PC-9 (cell line): ENCODE measurements around the gene IDH2. TPM values are rescaled to one million over a fixed set of nuclear protein-coding genes. Genes with fewer than 3 reads are reported as not detected.

Experiments
- BruUV-seq: library from RNA; stranded (reverse); fragments of 400-500 nt; replicated peaks from 2 replicates; lab custom pipeline; 2021; lab: Mats Ljungman, UMichigan
- CTCF ChIA-PET: fragments of 300-600 bp; sonication (Branson Sonifier 250); formaldehyde crosslinking; loops from one replicate; lab custom pipeline; 2022; ENCODE audit warnings: antibody characterized with exemption; lab: Charles Lee
- POLR2A ChIA-PET: fragments of 300-600 bp; sonication (Branson Sonifier 250); formaldehyde crosslinking; loops from one replicate; lab custom pipeline; 2022; ENCODE audit warnings: antibody characterized with exemption; ENCODE audit not compliant: unreplicated experiment; lab: Charles Lee
- DNase-seq, 2 experiments: peaks; one replicate each; pipeline versions ENCODE4 v3.0.0 to v3.0.0-alpha.2; 2015 to 2022; ENCODE audit warnings: mixed read lengths in 1 of 2
- H2AFZ ChIP-seq: fragments of 200-600 bp; sonication (generic); 2 replicates; pipeline ENCODE4 v1.8.1; 2017; ENCODE audit warnings: antibody characterized with exemption
- H3F3A ChIP-seq: fragments of 200-600 bp; sonication (generic); 2 replicates; pipeline ENCODE4 v1.8.1; 2017; ENCODE audit warnings: antibody characterized with exemption, mild to moderate bottlenecking, low read depth; ENCODE audit not compliant: insufficient read depth
- H3K27ac ChIP-seq: fragments of 200-600 bp; sonication (generic); 2 replicates; pipeline ENCODE4 v1.6.1; 2016; ENCODE audit warnings: mixed run types
- H3K27me3 ChIP-seq: fragments of 200-600 bp; sonication (generic); 2 replicates; pipeline ENCODE4 v1.6.1; 2016; ENCODE audit warnings: low read depth, mixed run types; ENCODE audit not compliant: insufficient read depth
- H3K36me3 ChIP-seq: fragments of 200-600 bp; sonication (generic); 2 replicates; pipeline ENCODE4 v1.6.1; 2016; ENCODE audit warnings: low read depth, mixed run types
- H3K4me1 ChIP-seq: fragments of 200-600 bp; sonication (generic); replicated peaks from 2 replicates; pipeline ENCODE4 v1.6.1; 2016; ENCODE audit warnings: mixed run types; ENCODE audit not compliant: insufficient read depth
- H3K4me2 ChIP-seq: fragments of 200-600 bp; sonication (generic); 2 replicates; pipeline ENCODE4 v1.6.1; 2017; ENCODE audit warnings: mixed run types
- H3K4me3 ChIP-seq: fragments of 200-600 bp; sonication (generic); 2 replicates; pipeline ENCODE4 v1.6.1; 2016; ENCODE audit warnings: mixed run types
- H3K79me2 ChIP-seq: fragments of 200-600 bp; sonication (generic); 2 replicates; pipeline ENCODE4 v1.6.1; 2017; ENCODE audit warnings: low read depth, mixed run types
- H3K9me2 ChIP-seq: fragments of 200-600 bp; sonication (generic); 2 replicates; pipeline ENCODE4 v1.8.1; 2017; ENCODE audit warnings: mild to moderate bottlenecking; ENCODE audit not compliant: insufficient read depth
- H3K9me3 ChIP-seq: fragments of 200-600 bp; sonication (generic); 2 replicates; pipeline ENCODE4 v1.8.1; 2016; ENCODE audit warnings: low read depth; ENCODE audit not compliant: insufficient read depth
- H4K20me1 ChIP-seq: fragments of 200-600 bp; sonication (generic); 2 replicates; pipeline ENCODE4 v1.8.1; 2017; ENCODE audit not compliant: insufficient read depth
- EZH2 ChIP-seq: fragments of 200-600 bp; sonication (generic); IDR thresholded peaks from 2 replicates; pipeline ENCODE4 v1.8.0; 2017; ENCODE audit warnings: antibody characterized with exemption, low read depth
- intact Hi-C: fragments of 100-400 bp; cut with micrococcal nuclease; formaldehyde crosslinking; loops from one replicate; pipeline ENCODE4 v1.10.0; 2022; ENCODE audit not compliant: unreplicated experiment
- total RNA-seq: library from RNA; stranded (reverse); gene quantifications from 2 replicates; pipeline ENCODE4 v1.2.3, GENCODE V29; 2021
- TF ChIP-seq, protein P1 (sequence below): fragments of 200-600 bp; sonication (generic); conservative IDR thresholded peaks from 2 replicates; pipeline ENCODE4 v1.6.1; 2017; ENCODE audit warnings: mixed run types, antibody characterized with exemption, mild to moderate bottlenecking, moderate library complexity

The IDH2 gene
- total RNA-seq, 1 experiment from 2014 or later: 96.7 TPM

DNA sequence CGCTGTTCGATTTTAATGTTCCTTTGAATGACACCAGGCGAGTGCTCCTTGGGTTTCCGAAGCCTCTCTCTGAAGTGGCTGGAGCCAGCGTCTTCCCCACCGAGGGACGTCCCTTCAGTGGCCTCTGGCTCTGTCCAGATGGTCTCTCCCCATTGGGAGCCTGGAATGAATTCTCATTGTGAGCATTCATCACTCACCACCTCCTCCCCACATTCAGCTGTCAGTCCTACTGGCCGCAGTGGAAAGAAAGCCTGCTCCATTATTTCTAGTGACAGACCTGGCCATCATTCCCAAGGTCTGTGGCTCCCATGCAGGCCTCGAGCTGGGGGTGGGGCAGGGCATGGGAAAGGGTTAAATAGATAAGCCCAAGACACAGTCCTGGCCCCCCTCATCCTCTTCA lies 65.9 kb downstream of the IDH2 start:
- Histone ChIP-seq H3K4me1 (peaks cover 57% of the 10 kb centered on the region), H3K79me2 (peaks cover 62% of the 10 kb centered on the region), H3K4me2 (0 out of 2 replicates have a peak overlapping the region, but pooled peaks have one; percentile 13), H3F3A (peaks cover 36% of the 10 kb centered on the region), H3K9me3 (no peaks in the 10 kb centered on the region), H3K4me3 (no peak overlapping the region), H2AFZ (no peak overlapping the region), H3K36me3 (no peaks in the 10 kb centered on the region), H4K20me1 (no peaks in the 10 kb centered on the region), H3K27me3 (no peaks in the 10 kb centered on the region), H3K27ac (peak overlapping the region; percentile 41; the same call in 1 of the 2 replicates), H3K9me2 (no peaks in the 10 kb centered on the region)
- POLR2A ChIA-PET: interaction anchor here (0.8 kb wide), 1 partner anchor 340 kb away, joined by 11 read pairs; no protein-coding TSS in a partner anchor
- TF ChIP-seq, protein P1, sequence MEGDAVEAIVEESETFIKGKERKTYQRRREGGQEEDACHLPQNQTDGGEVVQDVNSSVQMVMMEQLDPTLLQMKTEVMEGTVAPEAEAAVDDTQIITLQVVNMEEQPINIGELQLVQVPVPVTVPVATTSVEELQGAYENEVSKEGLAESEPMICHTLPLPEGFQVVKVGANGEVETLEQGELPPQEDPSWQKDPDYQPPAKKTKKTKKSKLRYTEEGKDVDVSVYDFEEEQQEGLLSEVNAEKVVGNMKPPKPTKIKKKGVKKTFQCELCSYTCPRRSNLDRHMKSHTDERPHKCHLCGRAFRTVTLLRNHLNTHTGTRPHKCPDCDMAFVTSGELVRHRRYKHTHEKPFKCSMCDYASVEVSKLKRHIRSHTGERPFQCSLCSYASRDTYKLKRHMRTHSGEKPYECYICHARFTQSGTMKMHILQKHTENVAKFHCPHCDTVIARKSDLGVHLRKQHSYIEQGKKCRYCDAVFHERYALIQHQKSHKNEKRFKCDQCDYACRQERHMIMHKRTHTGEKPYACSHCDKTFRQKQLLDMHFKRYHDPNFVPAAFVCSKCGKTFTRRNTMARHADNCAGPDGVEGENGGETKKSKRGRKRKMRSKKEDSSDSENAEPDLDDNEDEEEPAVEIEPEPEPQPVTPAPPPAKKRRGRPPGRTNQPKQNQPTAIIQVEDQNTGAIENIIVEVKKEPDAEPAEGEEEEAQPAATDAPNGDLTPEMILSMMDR: no peak
- no peak for TF ChIP-seq EZH2
- intact Hi-C loops: no loop called here
- no TSS peak for BruUV-seq
- CTCF ChIA-PET: interaction anchor here (1.1 kb wide), 1 partner anchor 64 kb away, joined by 3 read pairs; no protein-coding TSS in a partner anchor
- no peak for DNase-seq

DNA sequence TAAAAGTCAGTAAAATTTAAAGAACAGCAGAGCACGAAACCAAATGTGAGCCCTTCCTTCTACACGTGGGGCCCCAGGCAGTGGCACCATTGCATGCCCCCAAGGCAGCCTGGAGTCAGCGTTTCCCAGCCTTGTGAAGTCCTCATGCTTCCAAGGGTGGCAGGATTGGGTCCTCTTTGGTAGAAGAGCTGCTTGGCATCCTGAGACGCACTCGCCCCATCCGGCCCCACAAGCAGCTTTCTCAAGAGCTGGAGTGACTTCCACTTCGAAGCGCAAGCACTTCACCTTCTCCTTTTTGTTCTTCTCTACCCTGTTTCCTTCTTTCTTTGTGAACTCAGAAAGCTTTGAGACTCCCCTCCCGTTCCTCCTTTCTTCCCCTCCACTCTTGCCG lies 66.4 kb downstream of the IDH2 start:
- no peaks in the 10 kb centered on the region for H3K27me3 ChIP-seq
- no TSS peak for BruUV-seq
- peak overlapping the region; percentile 88 for H3K27ac ChIP-seq
- H3K4me2 ChIP-seq: peak overlapping the region; percentile 65
- ChIA-PET CTCF (interaction anchor here (1.1 kb wide), 1 partner anchor 64 kb away, joined by 3 read pairs; no protein-coding TSS in a partner anchor), POLR2A (interaction anchor here (0.8 kb wide), 1 partner anchor 340 kb away, joined by 11 read pairs; no protein-coding TSS in a partner anchor)
- no peak for DNase-seq
- intact Hi-C loops: loop anchor here (1.0 to 2.0 kb wide), 3 partner anchors 31 to 57 kb away; no protein-coding TSS in a partner anchor
- no peaks in the 10 kb centered on the region for H4K20me1 ChIP-seq
- no peaks in the 10 kb centered on the region for H3K36me3 ChIP-seq
- H3F3A ChIP-seq: peaks cover 39% of the 10 kb centered on the region
- H3K9me2 ChIP-seq: no peaks in the 10 kb centered on the region
- no peaks in the 10 kb centered on the region for H3K9me3 ChIP-seq
- H3K4me1 ChIP-seq: peaks cover 57% of the 10 kb centered on the region
- no peak overlapping the region; the same call in 1 of the 2 replicates for H3K4me3 ChIP-seq
- no peak overlapping the region for H2AFZ ChIP-seq
- TF ChIP-seq, protein P1: no peak
- TF ChIP-seq EZH2: no peak
- peaks cover 63% of the 10 kb centered on the region for H3K79me2 ChIP-seq

- Histone ChIP-seq H3K4me3 (no peak overlapping the region; the same call in 1 of the 2 replicates), H4K20me1 (no peaks in the 10 kb centered on the region), H3K9me2 (no peaks in the 10 kb centered on the region), H2AFZ (no peak overlapping the region), H3K27ac (peak overlapping the region; percentile 88), H3K27me3 (no peaks in the 10 kb centered on the region), H3K4me2 (peak overlapping the region; percentile 65), H3K79me2 (peaks cover 61% of the 10 kb centered on the region), H3F3A (peaks cover 39% of the 10 kb centered on the region), H3K36me3 (no peaks in the 10 kb centered on the region), H3K9me3 (no peaks in the 10 kb centered on the region), H3K4me1 (peaks cover 57% of the 10 kb centered on the region)
- intact Hi-C loops: loop anchor here (1.0 to 2.0 kb wide), 3 partner anchors 30 to 56 kb away; no protein-coding TSS in a partner anchor
- BruUV-seq: TSS peak; percentile 55
- DNase-seq: peak; percentile 88 to 90
- TF ChIP-seq EZH2: no peak
- TF ChIP-seq, protein P1: no peak
- ChIA-PET CTCF (interaction anchor here (0.5 to 1.1 kb wide), 3 partner anchors 63 to 494 kb away, joined by 3 to 8 read pairs (median 3); no protein-coding TSS in a partner anchor), POLR2A (interaction anchor here (0.8 kb wide), 1 partner anchor 341 kb away, joined by 11 read pairs; no protein-coding TSS in a partner anchor)
Observed at GRCh38 chr15:90035095-90035839, 67.0 kb downstream of the IDH2 start.
